GM19467 (cell line): Measurements from ENCODE around the gene CENPP.

ENCODE experiments used
- ATAC-seq: cut with Tn5 transposase; IDR thresholded peaks from one replicate; pipeline ENCODE4 v1.9.1; 2021; ENCODE audit warnings: mild to moderate bottlenecking, moderate library complexity; ENCODE audit not compliant: unreplicated experiment

Gene CENPP

GRCh38 chr9:92422611-92423338, 97.0 kb downstream of the CENPP start:
- ATAC-seq: no peak

GRCh38 chr9:92423612-92424011, 97.9 kb downstream of the CENPP start:
- ATAC-seq: no peak

DNA sequence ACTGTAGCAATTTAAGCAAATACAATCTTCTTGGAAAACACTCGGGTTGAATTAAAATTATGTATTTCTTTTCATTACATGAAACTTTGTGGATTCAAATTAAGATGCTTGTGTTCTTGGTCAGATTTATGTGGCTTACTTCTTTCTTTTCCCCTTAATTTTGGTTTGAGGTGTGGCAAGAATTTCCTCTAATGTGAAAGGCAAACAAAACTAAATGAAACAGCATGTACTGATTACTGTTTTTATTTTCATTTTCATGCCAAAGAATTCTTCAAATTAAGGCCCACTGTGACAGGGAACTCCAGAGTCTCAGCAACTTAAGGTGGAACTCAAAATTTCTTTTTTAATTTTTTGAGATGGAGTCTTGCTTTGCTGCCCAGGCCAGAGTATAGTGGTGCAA, 98.6 kb downstream of the CENPP start, which contains the start of gene OMD:
Gene OMD (minus strand): TSS at position 132 of the 400 bp plus-strand sequence. CDS start 6,913 bp downstream, outside the sequence.
- ATAC-seq: no peak

DNA sequence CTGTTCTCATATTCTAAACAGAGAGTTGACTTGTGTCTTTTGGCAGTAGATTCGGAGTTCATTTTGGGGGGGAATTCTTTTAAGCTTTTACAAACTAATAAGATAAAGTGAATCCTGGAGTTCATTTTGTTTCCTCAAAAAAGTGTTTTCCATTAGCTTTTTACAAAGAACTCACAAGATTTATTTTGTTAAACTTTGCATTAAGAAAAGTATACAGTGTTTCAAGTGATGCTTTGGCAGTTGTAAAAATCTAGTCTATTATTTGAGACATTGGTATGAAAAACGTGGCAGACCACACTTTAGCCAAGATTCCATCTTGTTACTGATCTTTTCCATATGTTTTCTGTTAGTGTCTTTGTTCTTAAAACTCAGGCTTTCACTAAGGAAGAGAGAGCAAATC, 99.7 kb downstream of the CENPP start:
- ATAC-seq: no peak

- no peak for ATAC-seq
Observed at GRCh38 chr9:92426501-92427145, 100.9 kb downstream of the CENPP start.

- no peak for ATAC-seq
Observed at GRCh38 chr9:92429836-92430235, 104.1 kb downstream of the CENPP start.

DNA sequence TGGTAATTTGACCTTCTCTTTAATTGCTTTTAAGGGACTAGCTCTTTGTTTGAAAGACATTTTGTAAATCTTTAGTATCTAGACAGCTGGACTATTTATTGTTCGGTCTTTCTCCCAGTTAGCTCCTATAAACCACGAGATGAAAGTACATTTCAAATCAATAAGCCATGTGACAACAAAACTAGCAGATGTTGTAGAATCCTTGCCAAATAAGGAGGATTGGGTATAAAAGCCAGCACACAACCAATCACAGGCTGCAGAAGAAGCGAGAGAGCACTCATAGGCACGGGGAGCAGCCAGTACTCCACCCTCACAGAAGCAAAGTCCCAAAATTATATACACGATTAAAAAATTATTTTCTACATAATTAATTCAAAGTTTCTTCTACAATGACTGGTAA, 106.6 kb downstream of the CENPP start:
- ATAC-seq: no peak

GRCh38 chr9:92432972-92433548, 107.3 kb downstream of the CENPP start:
- ATAC-seq: no peak

DNA sequence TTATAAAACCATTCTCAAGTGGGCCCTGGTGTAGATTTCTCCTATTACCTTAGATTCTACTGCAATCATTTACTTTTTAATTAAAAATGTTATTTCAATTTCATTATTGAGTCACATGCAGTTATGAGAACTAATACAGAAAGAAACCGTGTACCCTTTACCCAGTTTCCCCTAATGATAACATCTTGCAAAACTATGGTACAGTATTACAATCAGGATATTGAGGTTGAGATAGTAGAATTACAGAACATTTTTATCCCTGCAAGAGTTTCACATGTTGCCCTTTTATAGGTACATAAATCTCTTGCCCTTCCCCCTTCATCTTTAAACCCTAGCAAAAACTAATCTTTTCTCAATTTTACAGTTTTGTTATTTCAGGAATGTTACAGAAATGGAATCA, 109.5 kb downstream of the CENPP start:
- no peak for ATAC-seq

- no peak for ATAC-seq
Observed at GRCh38 chr9:92438900-92439526, 113.3 kb downstream of the CENPP start.

GRCh38 chr9:92439921-92440750, 114.4 kb downstream of the CENPP start:
- no peak for ATAC-seq

DNA sequence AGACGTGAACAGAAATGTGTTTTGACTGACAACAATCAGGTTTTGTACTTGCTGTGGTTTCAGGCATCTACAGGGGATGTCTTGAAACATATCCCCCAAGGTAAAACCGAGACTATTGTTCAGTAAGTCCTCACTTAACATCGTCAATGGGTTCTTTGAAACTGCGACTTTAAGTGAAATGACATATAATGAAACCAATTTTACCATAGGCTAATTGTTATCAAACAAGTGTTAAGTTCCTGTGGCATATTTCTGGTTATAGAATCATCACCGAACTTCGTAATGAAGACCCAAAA, 114.9 kb downstream of the CENPP start:
- ATAC-seq: no peak

GRCh38 chr9:92444841-92445240, 119.1 kb downstream of the CENPP start:
- no peak for ATAC-seq

GRCh38 chr9:92446536-92446935, 120.8 kb downstream of the CENPP start:
- ATAC-seq: no peak

GRCh38 chr9:92455217-92455616, 129.5 kb downstream of the CENPP start:
- no peak for ATAC-seq

GRCh38 chr9:92457576-92457975, 131.8 kb downstream of the CENPP start:
- ATAC-seq: no peak

DNA sequence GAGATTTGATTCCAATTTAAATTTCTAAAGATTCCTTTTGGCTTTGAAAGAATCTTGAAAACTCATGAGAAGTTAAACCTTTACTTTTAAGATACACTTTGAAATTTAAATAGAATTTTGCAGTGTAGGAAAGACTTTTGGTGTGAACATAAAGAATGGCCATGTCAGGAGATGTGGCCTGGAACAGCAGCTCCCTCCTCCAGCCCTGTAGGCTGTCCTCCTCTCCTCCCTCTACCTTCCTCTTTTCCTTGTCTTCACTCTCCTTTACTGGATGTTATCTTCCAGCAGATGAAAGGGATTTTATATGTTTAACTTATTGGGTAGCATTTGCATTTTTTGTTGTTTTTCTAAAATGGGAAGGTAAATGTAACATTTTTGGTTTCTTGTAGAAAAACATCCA, 137.6 kb downstream of the CENPP start:
- no peak for ATAC-seq

DNA sequence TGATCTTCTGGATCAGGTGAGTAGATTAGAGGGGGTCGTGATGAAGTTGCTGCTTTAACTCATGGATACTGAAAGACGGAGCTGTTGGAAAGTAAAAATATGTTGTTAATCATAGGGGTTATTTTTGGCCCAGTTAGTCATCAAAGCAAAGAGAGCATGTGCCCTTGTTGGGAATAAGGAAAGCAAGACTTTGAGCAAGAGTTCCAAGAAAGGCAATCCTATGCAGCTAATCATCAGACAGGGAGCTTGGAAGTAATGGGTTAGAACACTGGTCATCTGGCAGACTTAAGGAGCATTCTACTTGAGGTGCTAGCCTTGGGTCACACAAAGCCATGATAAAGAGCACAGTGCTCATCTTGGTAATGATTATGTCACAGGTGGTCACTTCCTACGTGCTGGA, 138.2 kb downstream of the CENPP start:
- no peak for ATAC-seq

DNA sequence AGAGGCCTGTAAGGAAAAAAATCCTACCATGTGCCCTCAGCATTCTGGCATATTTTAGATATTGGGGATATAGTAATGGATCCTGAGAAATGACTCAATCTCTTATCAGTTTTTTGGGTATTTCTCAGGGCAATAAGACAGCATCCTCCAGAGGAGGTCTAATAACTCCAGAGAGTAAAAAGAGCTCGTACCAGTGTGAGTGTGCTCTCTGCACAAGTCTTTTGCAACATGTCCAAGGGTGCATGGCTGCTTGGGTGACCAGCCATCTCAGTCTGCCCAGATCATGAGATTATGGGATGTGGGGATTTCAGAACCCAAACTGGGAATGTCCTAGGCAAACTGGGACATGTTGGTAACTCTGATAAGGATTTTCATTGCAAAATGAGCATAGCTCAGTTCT, 141.3 kb downstream of the CENPP start:
- ATAC-seq: no peak

- no peak for ATAC-seq
Observed at GRCh38 chr9:92467511-92467910, 141.8 kb downstream of the CENPP start.

DNA sequence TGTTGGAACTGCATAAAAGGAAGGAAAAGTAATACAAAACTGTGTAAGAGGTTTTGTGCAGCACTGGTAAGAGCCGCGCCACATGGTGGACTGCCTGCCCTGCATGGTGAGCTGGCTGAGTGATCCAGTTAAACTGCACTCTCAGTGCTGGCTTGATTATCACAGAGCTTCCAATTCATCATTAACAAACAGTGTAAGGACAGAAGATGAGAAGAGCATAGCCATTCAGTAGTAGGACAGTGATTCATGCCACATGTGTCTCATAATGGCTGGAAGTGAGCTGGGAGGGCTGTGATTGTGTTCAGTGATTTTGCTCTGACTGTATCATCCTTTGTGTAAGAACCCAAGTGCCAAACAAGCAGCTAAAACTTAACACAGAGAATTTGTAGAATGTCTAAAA, 142.5 kb downstream of the CENPP start:
- ATAC-seq: no peak
